GM19468 (cell line): ENCODE data around the gene SPPL2C.

Experiments
- ATAC-seq: cut with Tn5 transposase; IDR thresholded peaks from one replicate; pipeline ENCODE4 v1.9.1; 2021; ENCODE audit warnings: mild to moderate bottlenecking, moderate library complexity, moderate number of reproducible peaks; ENCODE audit not compliant: unreplicated experiment; ENCODE audit errors: extremely low read depth

Gene SPPL2C

DNA sequence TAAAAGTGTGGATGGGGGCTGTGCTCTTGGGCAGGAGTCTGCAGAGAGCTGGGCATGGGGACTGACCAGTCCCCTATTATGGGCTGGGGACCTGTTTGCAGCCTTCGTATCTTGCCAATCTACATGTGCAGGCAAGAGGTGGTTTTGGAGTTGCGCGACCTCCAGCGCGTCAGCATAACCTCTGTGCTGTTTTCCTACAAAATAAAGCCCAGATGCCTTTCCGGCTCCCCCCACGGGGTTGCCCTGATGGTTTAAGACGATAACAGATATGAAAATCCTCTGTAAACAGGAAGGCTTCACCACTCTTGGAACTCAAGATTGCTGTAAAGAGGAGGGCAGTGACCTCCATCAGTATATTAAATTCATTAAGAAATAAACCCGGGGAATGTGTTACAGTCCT, 16.5 kb upstream of the SPPL2C start:
- ATAC-seq = no peak

DNA sequence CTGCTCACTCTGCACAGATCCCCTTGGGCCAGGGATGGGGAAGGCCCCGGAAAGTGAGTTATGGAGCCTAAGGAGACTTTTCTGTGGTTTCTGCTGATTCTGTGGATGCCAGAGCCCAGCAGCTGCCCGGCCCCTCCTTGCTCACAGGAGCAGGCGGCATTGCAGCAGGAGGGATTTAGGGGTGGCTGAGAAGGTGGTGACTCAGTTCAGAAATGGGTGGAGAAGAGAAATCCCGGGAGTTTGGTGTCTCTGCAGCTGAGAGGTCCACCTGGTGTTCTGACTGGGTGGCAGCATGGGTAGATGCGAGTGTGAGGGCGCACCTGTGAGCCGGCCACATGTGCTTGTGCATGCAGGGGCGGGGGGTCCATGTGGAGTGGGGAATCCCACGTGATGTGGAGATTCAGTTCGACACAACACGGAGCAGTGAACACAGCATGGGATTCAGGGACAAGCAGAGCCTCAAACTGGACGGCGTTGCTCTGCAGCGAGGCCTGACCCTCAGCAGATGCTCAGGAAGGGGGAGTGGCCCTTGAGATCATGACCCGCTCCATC, 16.0 kb upstream of the SPPL2C start:
- no peak for ATAC-seq

DNA sequence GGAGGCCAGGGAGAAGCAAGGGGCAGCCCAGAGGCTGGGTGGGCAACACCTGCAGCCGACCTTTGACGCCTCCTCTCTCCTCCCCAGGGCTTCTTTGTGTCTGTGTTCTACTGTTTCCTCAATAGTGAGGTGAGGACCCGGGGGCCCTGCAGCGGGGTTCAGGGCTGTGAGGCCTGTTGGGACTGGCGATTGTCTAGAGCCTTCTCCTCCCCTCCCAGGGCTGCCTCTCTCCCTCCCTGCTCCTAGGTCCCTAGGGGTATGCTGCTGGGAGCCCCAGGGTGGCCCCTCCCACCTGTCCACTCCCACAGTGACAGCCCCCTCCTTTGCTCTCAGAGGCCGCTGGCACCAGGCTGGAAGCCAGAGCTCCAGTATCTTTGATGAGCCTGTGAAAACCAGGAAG, 10.8 kb upstream of the SPPL2C start:
- no peak for ATAC-seq

DNA sequence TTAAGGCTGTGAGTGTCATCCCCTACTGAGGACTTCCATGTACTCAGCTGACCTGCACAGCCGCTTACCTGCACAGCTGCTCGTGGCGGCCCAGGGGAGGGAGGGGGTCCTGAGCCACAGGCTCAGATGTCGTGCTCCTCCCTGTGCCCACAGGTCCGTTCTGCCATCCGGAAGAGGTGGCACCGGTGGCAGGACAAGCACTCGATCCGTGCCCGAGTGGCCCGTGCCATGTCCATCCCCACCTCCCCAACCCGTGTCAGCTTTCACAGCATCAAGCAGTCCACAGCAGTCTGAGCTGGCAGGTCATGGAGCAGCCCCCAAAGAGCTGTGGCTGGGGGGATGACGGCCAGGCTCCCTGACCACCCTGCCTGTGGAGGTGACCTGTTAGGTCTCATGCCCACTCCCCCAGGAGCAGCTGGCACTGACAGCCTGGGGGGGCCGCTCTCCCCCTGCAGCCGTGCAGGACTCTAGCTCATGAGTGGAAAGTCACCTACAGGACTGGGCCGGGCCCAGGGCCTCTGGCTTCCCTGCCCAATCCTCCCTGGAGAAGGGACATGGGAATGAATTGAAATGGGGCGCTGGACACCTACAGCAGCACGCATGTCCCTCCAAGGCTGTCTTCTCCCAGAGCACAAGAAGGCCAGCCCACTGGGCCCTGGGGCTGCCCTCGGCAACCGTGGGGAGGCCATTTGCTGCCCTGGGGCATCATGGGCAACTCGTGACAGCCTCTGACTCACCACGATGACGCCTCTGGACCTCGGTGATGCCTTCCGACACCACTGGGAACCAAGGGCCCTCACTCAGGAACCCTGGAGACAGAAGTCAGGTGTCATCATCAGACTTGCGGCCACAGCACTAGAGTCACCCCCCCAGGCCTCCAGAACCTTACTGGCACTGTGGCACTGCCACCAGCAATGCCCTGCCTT, 9.9 kb upstream of the SPPL2C start:
- no peak for ATAC-seq

- ATAC-seq = no peak
These were observed 9.2 kb upstream of the SPPL2C start for GRCh38 chr17:45835481-45835880.

- no peak for ATAC-seq
These were observed 8.3 kb upstream of the SPPL2C start for GRCh38 chr17:45836047-45837044.

GRCh38 chr17:45837187-45837586, 7.5 kb upstream of the SPPL2C start:
- ATAC-seq = no peak

DNA sequence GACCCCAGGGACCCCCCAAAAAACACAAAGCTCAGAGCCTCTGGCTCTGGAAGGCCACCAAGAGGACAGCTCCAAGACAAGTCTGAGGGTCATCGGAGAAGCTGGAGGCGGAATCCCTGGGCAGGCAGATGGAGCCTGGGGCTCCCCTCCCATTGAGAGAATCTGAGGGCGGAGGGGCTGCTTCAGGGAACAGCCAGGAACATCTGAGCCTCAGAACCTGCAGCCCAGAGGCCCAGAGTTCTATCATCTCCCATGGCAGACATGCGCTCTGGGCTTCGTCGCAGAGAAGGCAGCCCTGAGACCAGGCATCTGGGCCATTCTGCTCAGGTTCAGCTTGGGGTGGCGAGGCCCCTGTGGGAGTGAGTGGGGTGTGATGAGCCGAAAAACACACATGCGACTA, 7.1 kb upstream of the SPPL2C start:
- no peak for ATAC-seq

DNA sequence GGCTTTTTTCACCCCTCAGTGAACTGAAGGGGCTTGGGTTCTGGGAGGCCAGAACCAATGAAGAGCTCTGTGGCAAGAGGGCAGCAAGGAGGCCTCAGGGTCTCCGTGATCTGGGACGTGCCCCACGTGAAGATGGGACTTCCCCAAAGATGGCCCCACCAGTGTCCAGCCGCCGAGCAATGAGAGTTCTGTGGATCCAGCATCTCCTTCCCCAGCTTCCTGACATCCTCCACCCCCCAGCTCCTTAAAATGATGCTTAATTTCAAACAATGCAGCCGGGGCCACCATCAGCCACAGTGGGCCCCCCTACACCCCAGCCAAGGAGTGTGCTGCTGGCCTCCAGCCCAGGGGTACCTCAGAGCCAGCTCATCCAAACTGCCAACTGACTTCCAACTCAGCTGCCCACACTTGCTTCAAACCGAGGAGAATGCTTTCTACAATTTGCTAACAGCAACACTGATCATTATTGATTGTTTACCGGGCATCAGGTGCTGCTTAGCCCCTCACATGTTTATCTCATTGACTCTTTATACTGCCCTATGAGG, 5.9 kb upstream of the SPPL2C start:
- no peak for ATAC-seq

- ATAC-seq = no peak
These were observed 5.2 kb upstream of the SPPL2C start for GRCh38 chr17:45839442-45839841.

DNA sequence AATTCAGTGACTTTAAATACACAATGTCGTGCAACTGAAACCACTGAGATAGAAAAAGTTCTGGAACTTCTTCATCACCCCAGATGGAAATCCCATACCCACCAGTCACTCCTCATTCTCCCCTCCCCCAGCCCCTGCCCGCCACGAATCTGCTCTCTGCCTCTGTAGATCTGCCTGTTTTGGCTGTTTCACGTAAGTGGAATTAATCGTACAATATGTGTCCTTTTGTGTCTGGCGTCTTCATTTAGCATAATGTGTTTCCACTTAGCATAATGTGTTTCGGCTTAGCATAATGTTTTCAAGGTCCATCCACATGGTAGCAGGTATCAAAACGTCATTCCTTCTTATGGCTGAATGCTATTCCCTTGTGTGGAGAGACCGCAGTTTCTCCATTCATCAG, 3.5 kb upstream of the SPPL2C start:
- no peak for ATAC-seq

GRCh38 chr17:45841883-45842525, 2.7 kb upstream of the SPPL2C start:
- ATAC-seq = no peak

GRCh38 chr17:45843722-45844121, 959 bp upstream of the SPPL2C start:
- ATAC-seq = no peak

GRCh38 chr17:45845376-45846185, 900 bp downstream of the SPPL2C start:
- no peak for ATAC-seq

- ATAC-seq = no peak
These were observed 1.5 kb downstream of the SPPL2C start for GRCh38 chr17:45846223-45846622.

DNA sequence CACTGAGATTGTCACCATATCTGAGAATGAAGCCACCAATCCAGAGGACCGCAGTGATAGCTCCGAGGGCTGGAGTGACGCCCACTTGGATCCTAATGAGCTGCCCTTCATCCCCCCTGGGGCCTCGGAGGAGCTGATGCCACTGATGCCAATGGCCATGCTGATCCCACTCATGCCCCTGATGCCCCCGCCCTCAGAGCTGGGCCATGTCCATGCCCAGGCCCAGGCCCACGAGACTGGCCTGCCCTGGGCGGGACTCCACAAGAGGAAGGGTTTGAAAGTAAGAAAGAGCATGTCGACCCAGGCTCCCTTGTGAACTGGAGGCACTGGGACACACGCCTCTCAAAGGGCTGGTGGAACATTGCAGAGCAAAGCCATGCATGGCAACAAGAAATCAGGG, 2.0 kb downstream of the SPPL2C start:
- no peak for ATAC-seq

DNA sequence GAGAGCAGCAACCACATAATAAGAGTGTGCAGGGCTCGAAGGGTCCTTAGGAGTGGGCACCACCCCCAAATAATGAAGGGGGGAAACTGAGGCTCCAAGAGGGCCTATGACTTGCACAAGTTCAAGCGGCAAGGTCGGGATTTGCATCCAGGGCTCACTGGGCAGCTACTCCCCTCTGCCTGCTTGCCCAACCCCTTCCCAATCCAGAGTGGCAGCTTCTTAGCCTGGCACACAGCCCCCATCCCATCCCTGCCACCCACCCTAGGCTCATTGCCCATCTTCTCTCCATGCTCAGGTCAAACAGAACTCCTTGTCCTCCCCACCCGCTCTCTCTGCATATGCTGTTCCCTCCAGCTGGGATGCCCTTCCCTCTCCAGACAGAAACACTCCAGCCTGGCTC, 2.4 kb downstream of the SPPL2C start:
- ATAC-seq = no peak

- no peak for ATAC-seq
These were observed 3.1 kb downstream of the SPPL2C start for GRCh38 chr17:45847747-45848146.

GRCh38 chr17:45848405-45848804, 3.7 kb downstream of the SPPL2C start:
- no peak for ATAC-seq
